ENCODE results near the gene GGN. TPM values are rescaled to one million over a fixed set of nuclear protein-coding genes. Genes with fewer than 3 reads are reported as not detected.

The GGN gene
- total and polyA plus RNA-seq, 2 of the 13 experiments (the other 11 are each of a cell fraction or from before 2014, with no cell fraction given) = not detected

GRCh38 chr19:38374332-38375097, 13.3 kb downstream of the GGN start, which contains the start of gene PSMD8 (continued):
- TF ChIP-seq ZNF615 (CRISPR knock-in tag; IDR thresholded peaks at IDR 0.05; ENCODE audit: borderline replicate concordance) (no peak), ZKSCAN1 (IDR thresholded peaks at IDR 0.05; ENCODE audit: low read length) (no peak), TBX3 (IDR thresholded peaks at IDR 0.05; ENCODE audit: borderline replicate concordance) (no peak), KLF12 (CRISPR knock-in tag; IDR thresholded peaks at IDR 0.05; ENCODE audit: borderline replicate concordance) (no peak), U2AF2 (IDR thresholded peaks at IDR 0.05; ENCODE audit: low read depth, low read length) (no peak), ELF4 (CRISPR knock-in tag; IDR thresholded peaks at IDR 0.05; ENCODE audit: borderline replicate concordance) (no peak; the same call in 1 of the 2 replicates), ZNF704 (CRISPR knock-in tag; IDR thresholded peaks at IDR 0.05; ENCODE audit: borderline replicate concordance) (0 out of 2 replicates have a peak, but pooled peaks have one; percentile 58), LBX2 (CRISPR knock-in tag; IDR thresholded peaks at IDR 0.05; ENCODE audit: borderline replicate concordance) (no peak), HDAC6 (IDR thresholded peaks at IDR 0.05; ENCODE audit: low read depth, low read length) (no peak), KDM6A (CRISPR knock-in tag; IDR thresholded peaks at IDR 0.05; ENCODE audit: low read depth) (no peak), ATF1 (CRISPR knock-in tag; IDR thresholded peaks at IDR 0.05) (peak; percentile 93), ZNF142 (CRISPR knock-in tag; IDR thresholded peaks at IDR 0.05) (no peak), ZNF33A (CRISPR knock-in tag; IDR thresholded peaks at IDR 0.05; ENCODE audit: borderline replicate concordance) (no peak), ZNF543 (CRISPR knock-in tag; IDR thresholded peaks at IDR 0.05) (peak; percentile 96), BRCA1 (CRISPR knock-in tag; IDR thresholded peaks at IDR 0.05) (no peak)
